Endodermal cell (in vitro differentiated cells): ENCODE measurements around the gene GDF2. TPM values are rescaled to one million over a fixed set of nuclear protein-coding genes. Genes with fewer than 3 reads are reported as not detected.

ENCODE experiments used
- DNase-seq: peaks from one replicate; pipeline ENCODE4 v3.0.0-alpha.2; 2017
- H3K27ac ChIP-seq: 2 replicates; pipeline ENCODE4 v1.5.1; 2013; ENCODE audit warnings: mild to moderate bottlenecking, low read depth, low read length, moderate library complexity
- H3K27me3 ChIP-seq: 2 replicates; pipeline ENCODE4 v1.6.1; 2013; ENCODE audit warnings: mild to moderate bottlenecking, low read length, moderate library complexity; ENCODE audit not compliant: insufficient read depth, control insufficient read depth, poor library complexity, severe bottlenecking
- H3K36me3 ChIP-seq: 2 replicates; pipeline ENCODE4 v1.7.0; 2013; ENCODE audit warnings: mild to moderate bottlenecking, low read length, moderate library complexity; ENCODE audit not compliant: control insufficient read depth, insufficient read depth
- H3K4me1 ChIP-seq: one replicate; pipeline ENCODE4 v1.7.0; 2013; ENCODE audit warnings: low read length; ENCODE audit not compliant: control insufficient read depth, insufficient read depth
- H3K4me3 ChIP-seq: 2 replicates; pipeline ENCODE4 v1.5.1; 2013; ENCODE audit warnings: mild to moderate bottlenecking, low read length, moderate library complexity
- H3K9ac ChIP-seq: 2 replicates; pipeline ENCODE4 v1.6.1; 2013; ENCODE audit warnings: mild to moderate bottlenecking, low read length, moderate library complexity; ENCODE audit not compliant: poor library complexity, severe bottlenecking; ENCODE audit errors: extremely low read depth
- H3K9me3 ChIP-seq: 2 replicates; pipeline ENCODE4 v1.6.1; 2013; ENCODE audit warnings: mild to moderate bottlenecking, low read length, moderate library complexity; ENCODE audit not compliant: control insufficient read depth
- H3K27ac Mint-ChIP-seq: 2 replicates; pipeline ENCODE4 v1.8.0; 2020; ENCODE audit warnings: mixed read lengths
- H3K27me3 Mint-ChIP-seq: 2 replicates; pipeline ENCODE4 v1.8.0; 2021; ENCODE audit warnings: mild to moderate bottlenecking, mixed read lengths; ENCODE audit not compliant: insufficient read depth
- H3K36me3 Mint-ChIP-seq: 2 replicates; pipeline ENCODE4 v1.8.0; 2020; ENCODE audit warnings: low read depth, mixed read lengths
- H3K4me1 Mint-ChIP-seq: 2 replicates; pipeline ENCODE4 v1.8.0; 2020; ENCODE audit warnings: mixed read lengths
- H3K4me3 Mint-ChIP-seq: 2 replicates; pipeline ENCODE4 v1.8.0; 2020; ENCODE audit warnings: mild to moderate bottlenecking, moderate library complexity, mixed read lengths
- H3K9me3 Mint-ChIP-seq: 2 replicates; pipeline ENCODE4 v1.8.0; 2020; ENCODE audit warnings: mild to moderate bottlenecking, mixed read lengths
- WGBS, 2 experiments: methylation state at CpG; one replicate each; pipeline versions ENCODE4 v1.1.5 to v1.1.7; 2013; ENCODE audit warnings: missing lambda C conversion rate in 2 of 2, mixed read lengths in 1 of 2; ENCODE audit not compliant: insufficient coverage in 1 of 2, insufficient read length in 1 of 2; 5-methylcytosine and 5-hydroxymethylcytosine counted together
- total RNA-seq, 2 donors: library from RNA; stranded (reverse); fragmentation: NEBNext Ultra II Directional in 1 of 2; extraction: Animal tissue kit (Norgen Biotek cat#: 25700) in 1 of 2; gene quantifications; 2 replicates in 1 of 2; 3 replicates in 1 of 2; pipeline ENCODE4 v1.2.1, GENCODE V29; 2021
- TF ChIP-seq, protein P1 (sequence below): fragments of 200-600 bp; sonication (generic); conservative IDR thresholded peaks from 2 replicates; pipeline ENCODE4 v1.5.0; 2021; ENCODE audit warnings: antibody characterized with exemption, mild to moderate bottlenecking

Gene GDF2
- total RNA-seq, 2 donors from 2014 or later: not detected

DNA sequence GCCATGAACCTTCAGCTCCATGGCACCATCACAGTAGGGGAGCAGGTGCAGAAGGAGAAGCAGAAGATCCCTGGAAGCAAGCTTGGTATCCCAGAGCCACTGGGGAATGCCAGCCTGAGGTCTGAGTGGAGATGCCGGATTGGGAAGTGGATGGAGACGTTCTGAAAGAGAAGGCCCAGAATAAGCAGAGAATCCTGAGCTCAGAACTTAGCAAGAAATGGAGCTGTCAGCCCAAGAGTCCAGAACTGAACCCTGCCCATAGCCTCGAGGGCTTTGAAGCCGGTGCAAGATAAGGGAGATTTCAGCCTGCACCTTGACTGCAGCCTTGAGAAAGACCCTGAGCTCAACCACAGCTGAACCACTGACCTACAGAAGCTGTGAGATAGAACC is 36.1 kb upstream of the GDF2 start:
- no peaks in the 10 kb centered on the region for H3K9me3 Mint-ChIP-seq
- H3K27me3 Mint-ChIP-seq: peaks cover 17% of the 10 kb centered on the region
- no peak overlapping the region for H3K27ac ChIP-seq
- H3K9ac ChIP-seq: no peak overlapping the region
- H3K4me1 Mint-ChIP-seq: no peaks in the 10 kb centered on the region
- no peaks in the 10 kb centered on the region for H3K27me3 ChIP-seq
- H3K36me3 ChIP-seq: no peaks in the 10 kb centered on the region
- H3K27ac Mint-ChIP-seq: no peak overlapping the region
- no peak overlapping the region for H3K4me3 Mint-ChIP-seq
- H3K4me1 ChIP-seq: no peaks in the 10 kb centered on the region
- TF ChIP-seq, protein P1, sequence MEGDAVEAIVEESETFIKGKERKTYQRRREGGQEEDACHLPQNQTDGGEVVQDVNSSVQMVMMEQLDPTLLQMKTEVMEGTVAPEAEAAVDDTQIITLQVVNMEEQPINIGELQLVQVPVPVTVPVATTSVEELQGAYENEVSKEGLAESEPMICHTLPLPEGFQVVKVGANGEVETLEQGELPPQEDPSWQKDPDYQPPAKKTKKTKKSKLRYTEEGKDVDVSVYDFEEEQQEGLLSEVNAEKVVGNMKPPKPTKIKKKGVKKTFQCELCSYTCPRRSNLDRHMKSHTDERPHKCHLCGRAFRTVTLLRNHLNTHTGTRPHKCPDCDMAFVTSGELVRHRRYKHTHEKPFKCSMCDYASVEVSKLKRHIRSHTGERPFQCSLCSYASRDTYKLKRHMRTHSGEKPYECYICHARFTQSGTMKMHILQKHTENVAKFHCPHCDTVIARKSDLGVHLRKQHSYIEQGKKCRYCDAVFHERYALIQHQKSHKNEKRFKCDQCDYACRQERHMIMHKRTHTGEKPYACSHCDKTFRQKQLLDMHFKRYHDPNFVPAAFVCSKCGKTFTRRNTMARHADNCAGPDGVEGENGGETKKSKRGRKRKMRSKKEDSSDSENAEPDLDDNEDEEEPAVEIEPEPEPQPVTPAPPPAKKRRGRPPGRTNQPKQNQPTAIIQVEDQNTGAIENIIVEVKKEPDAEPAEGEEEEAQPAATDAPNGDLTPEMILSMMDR: no peak
- WGBS, 2 experiments: 87 to 94% methylated on average over 2 to 4 of the region's 4 CpGs
- H3K4me3 ChIP-seq: no peak overlapping the region
- H3K36me3 Mint-ChIP-seq: no peaks in the 10 kb centered on the region
- no peaks in the 10 kb centered on the region for H3K9me3 ChIP-seq
- peak; percentile 29 for DNase-seq

DNA sequence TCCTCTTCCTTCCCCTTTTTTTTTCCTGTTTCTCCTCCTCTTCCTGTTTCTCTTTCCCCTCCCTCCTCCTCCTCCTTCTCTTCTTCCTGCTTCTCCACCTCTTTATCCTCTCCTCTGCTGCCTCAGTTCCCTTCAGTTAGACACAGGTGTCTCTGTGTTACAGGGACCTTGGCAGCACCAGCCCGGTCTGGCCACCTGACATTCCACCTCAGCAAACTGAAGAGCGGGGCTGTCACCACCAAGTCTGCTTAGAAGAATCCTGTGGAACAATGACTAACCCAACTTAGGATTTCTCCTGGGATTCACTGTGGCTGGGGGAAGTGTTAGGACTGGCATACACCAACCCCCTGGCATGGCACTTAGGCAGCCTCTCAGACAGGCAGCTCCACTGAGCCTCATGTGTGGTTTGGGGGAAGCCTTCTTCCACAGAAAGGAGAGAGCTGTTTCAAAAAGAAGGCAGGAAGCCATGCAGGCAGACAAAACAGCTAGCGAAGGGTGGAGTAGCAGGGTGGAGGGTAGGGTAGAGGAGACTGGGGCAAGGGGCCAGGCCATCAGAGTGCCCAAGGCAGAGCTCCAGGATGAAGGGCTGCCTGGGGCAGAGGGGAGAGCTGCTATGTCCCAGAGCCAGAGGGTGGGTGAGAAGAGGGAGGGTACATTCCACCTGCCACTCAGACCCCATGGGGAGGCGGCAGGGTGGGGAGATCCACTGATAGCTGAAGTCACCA is 35.5 kb upstream of the GDF2 start:
- Histone ChIP-seq H3K27me3 (no peaks in the 10 kb centered on the region), H3K36me3 (no peaks in the 10 kb centered on the region), H3K4me1 (no peaks in the 10 kb centered on the region), H3K9me3 (no peaks in the 10 kb centered on the region), H3K27ac (no peak overlapping the region), H3K4me3 (no peak overlapping the region), H3K9ac (no peak overlapping the region)
- H3K27me3 Mint-ChIP-seq: peaks cover 19% of the 10 kb centered on the region
- H3K27ac Mint-ChIP-seq: no peak overlapping the region
- no peak overlapping the region for H3K4me3 Mint-ChIP-seq
- WGBS, 2 experiments: 88 to 100% methylated on average over 1 to 4 of the region's 4 CpGs
- H3K9me3 Mint-ChIP-seq: no peaks in the 10 kb centered on the region
- peak; percentile 26 for DNase-seq
- no peaks in the 10 kb centered on the region for H3K36me3 Mint-ChIP-seq
- H3K4me1 Mint-ChIP-seq: no peaks in the 10 kb centered on the region
- TF ChIP-seq, protein P1: no peak

DNA sequence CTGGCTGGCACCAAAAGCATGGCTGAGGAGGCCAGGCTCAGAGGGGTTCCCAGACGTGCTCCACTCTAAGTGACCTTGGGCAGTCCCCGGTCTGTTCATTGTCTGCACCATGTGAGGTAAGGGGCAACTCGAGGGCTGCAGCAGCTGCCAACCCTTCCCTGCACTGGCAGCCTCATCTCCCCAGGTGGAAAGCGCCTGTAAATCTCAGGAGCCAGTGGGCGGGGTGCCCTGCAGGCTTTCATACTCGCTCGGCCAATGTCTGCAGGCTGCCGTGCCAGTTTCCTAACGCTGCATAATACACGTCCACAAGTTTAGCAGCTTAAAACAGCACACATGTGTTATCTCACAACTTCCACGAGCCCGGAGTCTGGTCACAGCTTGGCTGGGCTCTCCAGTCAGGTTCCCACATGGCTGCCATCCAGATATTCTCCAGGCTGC is 34.9 kb upstream of the GDF2 start:
- Histone ChIP-seq H3K9me3 (no peaks in the 10 kb centered on the region), H3K27me3 (no peaks in the 10 kb centered on the region), H3K36me3 (no peaks in the 10 kb centered on the region), H3K4me3 (no peak overlapping the region), H3K4me1 (no peaks in the 10 kb centered on the region), H3K9ac (no peak overlapping the region), H3K27ac (no peak overlapping the region)
- no peaks in the 10 kb centered on the region for H3K9me3 Mint-ChIP-seq
- WGBS, 2 experiments: 86 to 89% methylated on average over 10 to 12 of the region's 12 CpGs
- no peaks in the 10 kb centered on the region for H3K4me1 Mint-ChIP-seq
- TF ChIP-seq, protein P1: no peak
- DNase-seq: peak; percentile 41
- no peak overlapping the region for H3K27ac Mint-ChIP-seq
- no peak overlapping the region for H3K4me3 Mint-ChIP-seq
- no peaks in the 10 kb centered on the region for H3K36me3 Mint-ChIP-seq
- peaks cover 23% of the 10 kb centered on the region for H3K27me3 Mint-ChIP-seq
